Measurements from ENCODE around the gene PDS5B. TPM values are rescaled to one million over a fixed set of nuclear protein-coding genes. Genes with fewer than 3 reads are reported as not detected.

The PDS5B gene
- total and polyA plus RNA-seq, 11 donors, result 3.7 to 28.8 (median 18.6) TPM

- Histone ChIP-seq H3K4me1 (no peaks in the 10 kb centered on the region), H3K36me3 (peaks cover 0 to 81% (median 30%) of the 10 kb centered on the region in 9 donors), H3K27ac (no peak overlapping the region), H3K4me3 (no peak overlapping the region), H3K9me3 (no peaks in the 10 kb centered on the region), H3K27me3 (no peaks in the 10 kb centered on the region)
- 97 to 100% (median 98%) methylated on average over 1 of the region's 1 CpG for WGBS, 4 donors
- ATAC-seq (no peak), DNase-seq (no peak)
- intact Hi-C loops (cut with DNase I), result no loop called here
- TF ChIP-seq POLR2A (IDR thresholded peaks at IDR 0.05) (no peak), CTCF (IDR thresholded peaks at IDR 0.05) (no peak)
Observed at GRCh38 chr13:32682130-32682529, 95.9 kb downstream of the PDS5B start.

GRCh38 chr13:32682740-32683139 lies 96.5 kb downstream of the PDS5B start:
- Histone ChIP-seq H3K27me3 (no peaks in the 10 kb centered on the region), H3K4me1 (no peaks in the 10 kb centered on the region), H3K36me3 (peaks cover 0 to 79% (median 30%) of the 10 kb centered on the region in 9 donors), H3K27ac (no peak overlapping the region), H3K9me3 (no peaks in the 10 kb centered on the region), H3K4me3 (no peak overlapping the region)
- DNase-seq, result no peak
- intact Hi-C loops (cut with DNase I), result no loop called here
- no peak for TF ChIP-seq CTCF (IDR thresholded peaks at IDR 0.05)
- no peak for TF ChIP-seq POLR2A (IDR thresholded peaks at IDR 0.05)
- WGBS, 4 donors, result 89 to 95% (median 94%) methylated on average over 6 of the region's 6 CpGs
- no peak for ATAC-seq

GRCh38 chr13:32687275-32687674 lies 101.0 kb downstream of the PDS5B start:
- no peak for ATAC-seq
- intact Hi-C loops (cut with DNase I), result no loop called here
- peaks cover 0 to 57% (median 11%) of the 10 kb centered on the region in 9 donors for H3K36me3 ChIP-seq

GRCh38 chr13:32695602-32696250 lies 109.5 kb downstream of the PDS5B start:
- Histone ChIP-seq H3K4me3 (no peak overlapping the region), H3K4me1 (no peaks in the 10 kb centered on the region), H3K27ac (no peak overlapping the region), H3K27me3 (no peaks in the 10 kb centered on the region), H3K9me3 (no peaks in the 10 kb centered on the region), H3K36me3 (peaks cover 0 to 56% (median 29%) of the 10 kb centered on the region in 9 donors)
- DNase-seq (no peak), ATAC-seq (no peak)
- WGBS, 4 donors, result 86 to 95% (median 90%) methylated on average over 2 of the region's 2 CpGs
- TF ChIP-seq POLR2A (IDR thresholded peaks at IDR 0.05), result no peak
- no peak for TF ChIP-seq CTCF (IDR thresholded peaks at IDR 0.05)
- intact Hi-C loops (cut with DNase I), result no loop called here

More at GRCh38 chr13:32687275-32687674, 101.0 kb downstream of the PDS5B start:
- no peaks in the 10 kb centered on the region for H3K9me3 ChIP-seq
- no peak for DNase-seq
- no peak overlapping the region for H3K4me3 ChIP-seq
- TF ChIP-seq POLR2A (IDR thresholded peaks at IDR 0.05) (no peak), CTCF (IDR thresholded peaks at IDR 0.05) (no peak)
- WGBS, 4 donors, result 78 to 87% (median 82%) methylated on average over 2 of the region's 2 CpGs
- no peak overlapping the region for H3K27ac ChIP-seq
- H3K27me3 ChIP-seq, result no peaks in the 10 kb centered on the region
- no peaks in the 10 kb centered on the region for H3K4me1 ChIP-seq

Measured in heart left ventricle (tissue), 16 donors.